Endometrial microvascular endothelial cells (primary cell): Measurements from ENCODE around the gene RCVRN. TPM values are rescaled to one million over a fixed set of nuclear protein-coding genes. Genes with fewer than 3 reads are reported as not detected.

Experiments used
- in situ Hi-C: cut with HindIII; loops from 2 replicates; pipeline ENCODE4 v1.10.0; 2017; ENCODE audit warnings: low sequenced_read_pairs, low pct_unique_long_range_greater_than_20kb; ENCODE audit errors: inconsistent ontology term
- total RNA-seq: library from RNA; depleted of rRNA; stranded (reverse); fragments of >200 nt; gene quantifications from one replicate; pipeline ENCODE4 v1.2.3, GENCODE V29; 2015; ENCODE audit errors: inconsistent ontology term

Gene RCVRN
- not detected for total RNA-seq

- in situ Hi-C loops = no loop called here
These were observed at the start of gene RCVRN for GRCh38 chr17:9905078-9905415. Gene RCVRN (minus strand): TSS chr17:9905271. CDS start chr17:9905180, 91 bp downstream.

- in situ Hi-C loops = no loop called here
These were observed 48.4 kb upstream of the RCVRN start for GRCh38 chr17:9953492-9953891.

GRCh38 chr17:9951803-9952202 lies 46.7 kb upstream of the RCVRN start:
- in situ Hi-C loops = no loop called here

- in situ Hi-C loops = no loop called here
These were observed 43.9 kb upstream of the RCVRN start for GRCh38 chr17:9948928-9949327.

- in situ Hi-C loops = no loop called here
These were observed 39.6 kb upstream of the RCVRN start for GRCh38 chr17:9944704-9945103.

- in situ Hi-C loops = no loop called here
These were observed 38.3 kb upstream of the RCVRN start for GRCh38 chr17:9943343-9943742.

GRCh38 chr17:9942885-9943284 lies 37.8 kb upstream of the RCVRN start:
- in situ Hi-C loops = no loop called here

- in situ Hi-C loops = no loop called here
These were observed 36.2 kb upstream of the RCVRN start for GRCh38 chr17:9941305-9941704.

GRCh38 chr17:9940841-9941240 lies 35.8 kb upstream of the RCVRN start:
- in situ Hi-C loops = no loop called here

GRCh38 chr17:9938764-9939163 lies 33.7 kb upstream of the RCVRN start:
- in situ Hi-C loops = no loop called here

GRCh38 chr17:9937901-9938300 lies 32.8 kb upstream of the RCVRN start:
- in situ Hi-C loops = no loop called here

GRCh38 chr17:9937241-9937761 lies 32.2 kb upstream of the RCVRN start:
- in situ Hi-C loops = no loop called here

GRCh38 chr17:9936095-9936494 lies 31.0 kb upstream of the RCVRN start:
- in situ Hi-C loops = no loop called here

- in situ Hi-C loops = no loop called here
These were observed 30.3 kb upstream of the RCVRN start for GRCh38 chr17:9935408-9935807.

GRCh38 chr17:9934331-9934730 lies 29.3 kb upstream of the RCVRN start:
- in situ Hi-C loops = no loop called here

- in situ Hi-C loops = no loop called here
These were observed 27.4 kb upstream of the RCVRN start for GRCh38 chr17:9932491-9932890.

GRCh38 chr17:9931144-9931741 lies 26.2 kb upstream of the RCVRN start:
- in situ Hi-C loops = no loop called here

- in situ Hi-C loops = no loop called here
These were observed 24.8 kb upstream of the RCVRN start for GRCh38 chr17:9929871-9930270.

GRCh38 chr17:9928601-9929333 lies 23.7 kb upstream of the RCVRN start:
- in situ Hi-C loops = no loop called here

GRCh38 chr17:9926150-9926804 lies 21.2 kb upstream of the RCVRN start:
- in situ Hi-C loops = no loop called here
